OCI-LY3 (cell line): Measurements from ENCODE around the gene POMT2.

Experiments
- EZH2phosphoT487 ChIP-seq: fragments of 200-600 bp; shearing (Covaris generic); IDR thresholded peaks from 2 replicates; pipeline ENCODE4 v1.6.1; 2018; ENCODE audit warnings: antibody characterized with exemption, mixed run types, low read depth
- TF ChIP-seq, protein P1 (sequence below): fragments of 200-600, 300-600 bp; sonication (generic); IDR thresholded peaks from 2 replicates; pipeline ENCODE4 v1.5.1; 2014; ENCODE audit warnings: antibody characterized with exemption, low read length, low read depth

DNA sequence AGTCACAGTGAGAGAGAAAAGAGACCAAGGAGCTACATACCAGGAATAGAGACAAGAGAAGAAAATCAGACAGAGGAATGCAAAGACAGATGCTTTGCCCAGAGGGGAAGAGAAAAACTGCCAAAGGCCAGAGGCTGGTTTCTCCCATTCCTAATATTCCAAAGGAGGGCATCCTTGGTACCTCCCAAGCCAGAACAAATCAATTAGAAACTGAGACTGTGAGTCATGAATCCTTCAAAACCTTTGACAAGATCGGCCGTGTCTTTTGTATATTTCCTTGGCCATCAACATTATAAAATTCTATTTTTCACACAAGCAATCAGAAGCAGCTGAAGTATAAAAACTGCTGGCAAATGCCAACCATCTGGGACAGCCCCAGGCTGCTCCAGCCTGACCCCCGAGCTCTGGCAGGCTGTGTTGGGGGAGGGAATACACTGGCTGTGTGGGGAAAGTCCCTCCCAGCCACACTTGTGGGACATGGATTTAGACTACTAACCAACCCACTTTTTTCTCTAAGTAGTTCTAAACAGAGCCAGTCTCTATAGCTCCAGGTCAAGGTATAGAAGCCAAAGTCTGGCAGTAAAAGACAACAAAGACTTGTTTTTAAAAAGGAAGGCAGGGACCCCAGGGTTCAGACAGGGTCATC, 13.7 kb downstream of the POMT2 start:
- TF ChIP-seq, protein P1, sequence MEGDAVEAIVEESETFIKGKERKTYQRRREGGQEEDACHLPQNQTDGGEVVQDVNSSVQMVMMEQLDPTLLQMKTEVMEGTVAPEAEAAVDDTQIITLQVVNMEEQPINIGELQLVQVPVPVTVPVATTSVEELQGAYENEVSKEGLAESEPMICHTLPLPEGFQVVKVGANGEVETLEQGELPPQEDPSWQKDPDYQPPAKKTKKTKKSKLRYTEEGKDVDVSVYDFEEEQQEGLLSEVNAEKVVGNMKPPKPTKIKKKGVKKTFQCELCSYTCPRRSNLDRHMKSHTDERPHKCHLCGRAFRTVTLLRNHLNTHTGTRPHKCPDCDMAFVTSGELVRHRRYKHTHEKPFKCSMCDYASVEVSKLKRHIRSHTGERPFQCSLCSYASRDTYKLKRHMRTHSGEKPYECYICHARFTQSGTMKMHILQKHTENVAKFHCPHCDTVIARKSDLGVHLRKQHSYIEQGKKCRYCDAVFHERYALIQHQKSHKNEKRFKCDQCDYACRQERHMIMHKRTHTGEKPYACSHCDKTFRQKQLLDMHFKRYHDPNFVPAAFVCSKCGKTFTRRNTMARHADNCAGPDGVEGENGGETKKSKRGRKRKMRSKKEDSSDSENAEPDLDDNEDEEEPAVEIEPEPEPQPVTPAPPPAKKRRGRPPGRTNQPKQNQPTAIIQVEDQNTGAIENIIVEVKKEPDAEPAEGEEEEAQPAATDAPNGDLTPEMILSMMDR, result no peak
- no peak for TF ChIP-seq EZH2phosphoT487
